ENCODE data around the gene VASP. TPM values are rescaled to one million over a fixed set of nuclear protein-coding genes. Genes with fewer than 3 reads are reported as not detected.

Gene VASP
- total and polyA plus RNA-seq, 9 of the 15 experiments (the other 6 are each of a cell fraction or from before 2014, with no cell fraction given): 16.7 to 261 (median 112) TPM

GRCh38 chr19:45506989-45507871, at the start of gene VASP (continued):
- no peak for TF ChIP-seq POU5F1 (IDR thresholded peaks at IDR 0.05; ENCODE audit: borderline replicate concordance, low read depth, low read length, partially characterized antibody)
- no peak for TF ChIP-seq CEBPZ (IDR thresholded peaks at IDR 0.05; ENCODE audit: borderline replicate concordance, low read depth, low read length)
- no peak for TF ChIP-seq ZFP36 (IDR thresholded peaks at IDR 0.05; ENCODE audit: low read depth, low read length, partially characterized antibody)
- TF ChIP-seq ZNF668 (CRISPR knock-in tag; IDR thresholded peaks at IDR 0.05): no peak
- no peak for TF ChIP-seq PBX2 (CRISPR knock-in tag; IDR thresholded peaks at IDR 0.05; ENCODE audit: low read depth)
- TF ChIP-seq PBX2 (tag; conservative IDR thresholded peaks at IDR 0.05; ENCODE audit: low read depth): no peak
- TF ChIP-seq ZBTB12 (CRISPR knock-in tag; IDR thresholded peaks at IDR 0.05): no peak
- TF ChIP-seq CBX5 (IDR thresholded peaks at IDR 0.05; ENCODE audit: borderline replicate concordance, low read depth): no peak
- no peak for TF ChIP-seq DLX4 (CRISPR knock-in tag; IDR thresholded peaks at IDR 0.05)
- TF ChIP-seq TCF7 (IDR thresholded peaks at IDR 0.05; ENCODE audit: borderline replicate concordance): no peak
- no peak for TF ChIP-seq ZBTB43 (CRISPR knock-in tag; IDR thresholded peaks at IDR 0.05)
- TF ChIP-seq FOSL1 (tag; conservative IDR thresholded peaks at IDR 0.05): peak; percentile 79
- TF ChIP-seq ZFP91 (CRISPR knock-in tag; IDR thresholded peaks at IDR 0.05): peak; percentile 99
- peak; percentile 94 for TF ChIP-seq RBFOX2 (IDR thresholded peaks at IDR 0.05; ENCODE audit: low read depth, low read length)
- TF ChIP-seq SREBF2 (CRISPR knock-in tag; IDR thresholded peaks at IDR 0.05): no peak
- no peak for TF ChIP-seq ZNF778 (CRISPR knock-in tag; IDR thresholded peaks at IDR 0.05)

Measured in K562 (cell line).